Fibroblast of pulmonary artery (primary cell): Measurements from ENCODE around the gene PHLDB3.

ENCODE experiments used
- DNase-seq: peaks from one replicate; pipeline ENCODE4 v3.0.0-alpha.2; 2010; ENCODE audit warnings: low read depth
- H3K4me3 ChIP-seq: replicated peaks from 2 replicates; pipeline ENCODE4 v1.5.1; 2011; ENCODE audit warnings: low read depth, mild to moderate bottlenecking, control low read depth, low read length, moderate library complexity
- TF ChIP-seq, protein P1 (sequence below): IDR thresholded peaks from 2 replicates; pipeline ENCODE4 v1.5.1; 2011; ENCODE audit warnings: mild to moderate bottlenecking, control low read depth, low read length, inconsistent platforms; ENCODE audit errors: missing control alignments

PHLDB3 gene

DNA sequence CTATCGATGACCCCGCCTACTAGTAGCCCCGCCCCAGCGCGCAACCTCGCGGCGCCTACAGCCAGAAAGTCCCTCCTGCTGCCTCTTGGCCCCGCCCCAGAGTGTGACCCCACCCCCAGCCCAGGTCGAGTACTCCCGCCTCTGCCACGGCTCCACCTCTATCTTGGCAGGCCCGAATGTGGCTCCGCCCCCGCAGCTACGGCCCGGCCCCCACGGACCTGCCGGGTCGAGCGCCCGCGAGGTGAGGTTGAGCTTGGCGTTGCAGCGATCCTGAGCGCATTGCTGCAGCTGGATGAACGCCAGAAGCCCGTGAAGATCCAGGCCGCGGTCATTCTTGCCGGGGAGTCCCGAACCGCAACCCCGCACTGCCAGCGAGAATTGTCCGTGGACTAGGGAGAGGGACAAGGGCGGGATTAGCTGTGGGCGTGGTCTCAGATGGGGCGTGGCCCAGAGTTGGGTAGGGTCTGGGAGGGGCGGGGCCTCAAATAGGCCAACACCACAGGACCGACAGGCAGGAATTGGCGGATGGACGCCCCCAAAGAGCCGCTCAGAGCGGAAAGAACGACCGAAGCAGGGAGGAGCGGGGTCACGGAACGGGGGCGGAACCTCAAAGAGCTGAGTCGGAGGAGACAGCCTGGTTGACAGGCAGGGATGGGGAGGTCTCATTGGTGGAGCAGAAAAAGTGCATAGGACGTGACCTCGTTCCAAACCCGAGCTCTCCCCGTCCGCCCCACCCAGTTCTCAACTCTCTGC is 41.0 kb downstream of the PHLDB3 start:
- peak overlapping the region; percentile 77 for H3K4me3 ChIP-seq
- TF ChIP-seq, protein P1, sequence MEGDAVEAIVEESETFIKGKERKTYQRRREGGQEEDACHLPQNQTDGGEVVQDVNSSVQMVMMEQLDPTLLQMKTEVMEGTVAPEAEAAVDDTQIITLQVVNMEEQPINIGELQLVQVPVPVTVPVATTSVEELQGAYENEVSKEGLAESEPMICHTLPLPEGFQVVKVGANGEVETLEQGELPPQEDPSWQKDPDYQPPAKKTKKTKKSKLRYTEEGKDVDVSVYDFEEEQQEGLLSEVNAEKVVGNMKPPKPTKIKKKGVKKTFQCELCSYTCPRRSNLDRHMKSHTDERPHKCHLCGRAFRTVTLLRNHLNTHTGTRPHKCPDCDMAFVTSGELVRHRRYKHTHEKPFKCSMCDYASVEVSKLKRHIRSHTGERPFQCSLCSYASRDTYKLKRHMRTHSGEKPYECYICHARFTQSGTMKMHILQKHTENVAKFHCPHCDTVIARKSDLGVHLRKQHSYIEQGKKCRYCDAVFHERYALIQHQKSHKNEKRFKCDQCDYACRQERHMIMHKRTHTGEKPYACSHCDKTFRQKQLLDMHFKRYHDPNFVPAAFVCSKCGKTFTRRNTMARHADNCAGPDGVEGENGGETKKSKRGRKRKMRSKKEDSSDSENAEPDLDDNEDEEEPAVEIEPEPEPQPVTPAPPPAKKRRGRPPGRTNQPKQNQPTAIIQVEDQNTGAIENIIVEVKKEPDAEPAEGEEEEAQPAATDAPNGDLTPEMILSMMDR: no peak
- DNase-seq: peak; percentile 93

DNA sequence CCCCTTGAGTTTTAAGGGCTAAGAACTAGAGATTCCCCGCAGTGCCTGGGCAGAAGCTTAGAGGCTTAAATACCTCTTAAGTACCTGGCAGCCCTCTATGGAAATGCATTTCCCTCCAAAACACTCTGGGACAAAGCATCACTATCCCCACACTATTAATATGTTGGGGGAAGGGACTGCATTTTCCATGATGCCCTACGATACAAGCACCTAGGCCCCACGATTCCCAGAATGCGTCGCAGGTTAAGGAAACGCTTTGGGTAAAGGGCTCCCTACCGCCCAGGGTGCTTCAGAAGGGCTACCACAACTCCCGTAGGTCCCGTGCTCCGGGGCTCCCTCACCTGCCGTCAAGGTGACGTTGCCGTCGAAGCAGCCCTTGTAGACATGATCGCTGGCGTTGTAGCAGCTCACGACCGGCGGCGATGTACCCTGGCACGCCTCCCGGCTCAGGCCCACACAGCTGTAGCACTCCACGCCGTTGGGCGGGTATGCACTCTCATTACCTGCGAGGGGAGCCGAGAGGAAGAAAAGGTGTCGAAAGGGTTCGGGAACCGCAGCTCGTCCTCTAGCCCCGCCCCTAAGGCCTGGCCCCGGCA is 41.7 kb downstream of the PHLDB3 start:
- TF ChIP-seq, protein P1: no peak
- DNase-seq: no peak
- H3K4me3 ChIP-seq: peak overlapping the region; percentile 77

DNA sequence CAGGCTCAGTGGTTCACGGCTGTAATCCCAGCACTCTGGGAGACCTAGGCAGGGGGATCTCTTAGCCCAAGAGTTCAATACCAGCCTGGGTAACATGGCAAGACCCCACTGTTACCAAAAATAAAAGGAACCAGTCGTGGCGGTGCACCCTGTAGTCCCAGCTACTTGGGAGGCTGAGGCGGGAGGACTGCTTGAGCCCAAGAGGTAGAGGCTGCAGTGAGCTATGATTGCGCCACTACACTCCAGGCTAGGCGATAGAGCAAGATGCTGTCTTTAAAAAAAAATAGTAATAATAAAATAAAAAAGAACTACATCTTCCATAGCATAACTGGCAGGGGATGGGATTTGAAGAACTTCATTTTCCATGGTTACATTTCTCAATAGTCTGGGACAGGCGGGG is 42.2 kb downstream of the PHLDB3 start:
- no peak overlapping the region for H3K4me3 ChIP-seq
- TF ChIP-seq, protein P1: no peak
- DNase-seq: no peak

DNA sequence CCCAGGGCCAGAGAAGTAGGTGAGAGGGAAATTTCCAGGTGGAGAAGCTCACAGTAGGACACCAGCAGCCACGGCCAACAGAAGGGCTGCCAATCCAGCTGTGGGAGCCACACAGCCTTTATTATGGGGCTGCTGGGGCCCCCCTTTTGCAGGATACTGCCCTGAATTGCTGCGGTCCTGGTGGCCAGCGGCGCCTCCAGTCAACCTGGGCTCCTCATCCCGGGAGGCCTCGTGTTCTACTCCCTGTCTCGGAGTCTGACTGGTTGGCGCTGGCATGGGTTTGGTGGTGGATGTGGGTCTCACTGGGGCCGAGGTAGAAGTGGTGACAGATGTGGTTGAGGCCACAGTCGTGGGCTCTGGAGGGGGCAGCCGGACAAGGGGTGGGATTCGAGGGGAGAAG is 43.2 kb downstream of the PHLDB3 start:
- DNase-seq: no peak
- H3K4me3 ChIP-seq: no peak overlapping the region
- TF ChIP-seq, protein P1: no peak

DNA sequence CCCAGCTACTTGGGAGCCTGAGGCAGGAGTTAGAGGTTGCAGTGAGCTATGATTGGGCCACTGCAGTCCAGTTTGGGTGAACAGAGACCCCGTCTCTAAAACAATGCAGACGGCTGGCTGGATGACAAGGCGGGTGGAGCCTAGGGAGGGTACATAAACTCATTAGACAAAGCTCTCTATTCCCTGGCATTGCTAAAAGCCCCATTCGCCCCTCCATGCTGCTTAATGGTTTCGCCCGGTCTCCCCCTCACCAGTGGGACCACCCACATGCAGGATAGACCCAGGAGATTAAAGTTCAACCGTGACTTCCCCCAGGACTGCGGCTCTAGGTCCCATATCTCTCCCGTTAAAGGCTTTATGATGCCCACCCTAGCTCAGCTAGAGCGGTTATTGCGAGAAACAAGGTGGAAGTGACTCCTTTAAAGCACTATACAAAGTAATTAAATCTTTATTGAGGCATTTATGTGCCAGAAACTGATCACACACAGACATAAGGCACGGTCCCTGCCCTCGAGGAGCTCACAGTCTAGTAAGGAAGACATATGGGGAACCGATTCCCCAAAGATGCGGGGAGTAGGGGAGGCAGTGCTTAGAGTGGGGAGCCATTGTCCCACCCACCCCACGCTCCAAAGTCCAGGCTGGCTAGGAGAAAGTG is 44.1 kb downstream of the PHLDB3 start:
- TF ChIP-seq, protein P1: no peak
- DNase-seq: no peak
- no peak overlapping the region for H3K4me3 ChIP-seq

DNA sequence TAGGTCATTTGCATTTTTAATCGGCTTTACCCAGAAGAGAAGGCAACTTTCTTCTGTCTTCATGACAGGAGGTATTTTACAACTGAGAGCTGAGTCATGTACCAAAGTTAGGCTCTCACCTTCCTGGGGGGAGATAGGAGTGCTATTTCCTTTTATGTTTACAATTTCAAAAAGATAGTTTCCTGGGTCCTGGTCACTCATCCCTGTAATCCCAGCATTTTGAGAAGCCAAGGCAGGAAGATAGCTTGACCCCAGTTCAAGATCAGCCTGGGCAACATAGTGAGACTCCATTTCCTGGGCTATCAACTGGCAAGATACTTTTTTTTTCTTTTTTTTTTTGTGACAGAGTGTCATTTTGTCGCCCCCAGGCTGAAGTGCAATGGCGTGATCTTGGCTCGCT is 46.7 kb downstream of the PHLDB3 start:
- no peak for DNase-seq
- H3K4me3 ChIP-seq: no peak overlapping the region
- TF ChIP-seq, protein P1: no peak
